ENCODE measurements around the gene TTLL1.

The TTLL1 gene

DNA sequence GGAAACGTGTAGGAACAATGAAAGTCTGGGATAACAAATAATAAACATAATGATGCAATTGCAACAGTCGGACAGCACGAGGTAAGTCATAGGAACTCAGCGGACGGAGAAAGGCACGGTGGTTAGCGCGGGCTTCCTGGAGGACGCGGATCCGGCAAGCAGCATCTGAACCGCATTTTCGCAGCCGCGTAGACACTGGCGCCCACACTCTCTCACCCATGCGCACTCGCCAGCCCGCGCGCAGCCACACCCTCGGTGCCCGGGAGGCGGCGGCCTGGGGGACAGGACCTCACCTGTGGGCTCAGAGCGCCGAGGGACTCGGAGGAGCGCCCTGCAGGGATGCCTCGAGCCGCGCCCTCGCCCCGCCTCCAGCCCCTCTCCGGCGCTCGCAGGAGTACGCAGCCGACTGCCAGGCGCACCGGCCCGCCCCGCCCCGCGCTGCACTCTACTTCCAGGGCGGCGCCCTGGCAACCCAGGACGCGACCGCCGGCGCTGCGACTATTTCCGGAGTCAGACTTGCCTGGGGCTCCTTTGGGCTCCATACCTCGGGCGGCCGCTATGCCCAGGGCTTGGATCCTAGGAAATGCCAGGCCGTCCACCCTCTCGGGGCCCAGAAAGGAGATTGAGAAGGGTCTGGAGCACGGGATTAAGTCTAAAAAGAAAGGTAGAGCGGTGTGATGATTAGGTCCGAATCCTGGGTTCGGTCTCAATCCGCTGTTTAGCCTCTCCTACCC is at the start of gene TTLL1:
TTLL1 (minus strand) TSS at position 408 of the 734 bp plus-strand sequence. CDS start 13,805 bp downstream, outside the sequence.
- DNase-seq: peak; percentile 93

DNA sequence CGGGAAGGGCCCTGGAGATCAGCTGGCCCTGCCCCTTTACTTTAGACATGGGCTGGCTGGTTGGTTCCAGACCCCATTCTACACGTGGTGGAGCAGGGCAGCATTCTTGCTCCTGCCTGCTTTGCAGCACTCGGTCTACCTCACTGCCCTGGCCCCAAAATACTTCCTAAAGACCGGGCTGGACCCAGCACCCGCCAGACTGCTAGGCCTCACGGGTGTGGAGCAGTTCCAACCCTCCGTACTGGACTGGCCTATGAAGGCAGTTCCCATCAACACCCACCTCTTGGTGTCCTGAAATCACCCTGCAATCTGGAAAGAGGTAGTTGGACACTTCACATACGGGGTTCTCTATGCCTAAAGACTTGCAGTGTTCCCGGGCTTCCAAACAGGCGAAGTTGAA is 47.6 kb upstream of the TTLL1 start:
- no peak for DNase-seq

DNA sequence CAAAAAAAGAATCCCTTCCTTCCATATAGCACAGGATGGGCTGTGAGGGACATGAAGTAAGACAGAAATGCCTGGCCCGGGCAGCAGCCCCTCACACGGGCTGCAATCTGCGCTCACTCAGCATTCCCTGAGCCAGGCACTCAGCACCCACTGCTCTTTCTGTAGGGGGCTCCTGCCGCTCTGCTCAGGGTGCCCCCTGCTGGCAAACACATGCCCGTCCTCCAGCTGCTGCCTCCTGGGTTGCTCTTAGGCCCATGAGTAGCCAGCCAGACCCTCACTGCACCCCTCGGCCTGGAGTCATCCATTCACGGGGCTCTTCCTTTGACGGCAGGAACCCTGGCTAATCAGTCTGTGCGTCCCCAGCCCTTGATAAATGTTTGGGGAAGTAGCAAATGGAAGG is 47.1 kb upstream of the TTLL1 start:
- DNase-seq: peak; percentile 39

DNA sequence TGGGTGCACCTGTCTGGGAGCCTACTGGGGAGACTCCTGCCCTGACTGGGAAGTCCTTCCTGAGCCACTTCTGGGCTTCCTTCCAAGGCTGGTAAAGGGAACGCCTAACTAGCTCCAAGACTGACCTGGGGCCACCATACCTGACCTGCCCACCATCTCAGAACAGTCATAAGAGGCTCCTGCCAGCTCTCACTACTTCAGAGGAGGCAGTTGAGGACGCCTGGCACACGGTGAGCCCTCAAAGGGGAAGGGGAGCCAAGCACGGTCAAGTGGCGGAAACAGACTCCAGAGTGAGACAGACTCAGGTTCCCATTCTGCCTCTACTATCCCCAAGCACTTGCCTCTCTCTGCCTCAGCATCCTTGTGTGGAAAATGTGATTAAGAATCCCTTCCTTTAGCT is 46.4 kb upstream of the TTLL1 start:
- no peak for DNase-seq

DNA sequence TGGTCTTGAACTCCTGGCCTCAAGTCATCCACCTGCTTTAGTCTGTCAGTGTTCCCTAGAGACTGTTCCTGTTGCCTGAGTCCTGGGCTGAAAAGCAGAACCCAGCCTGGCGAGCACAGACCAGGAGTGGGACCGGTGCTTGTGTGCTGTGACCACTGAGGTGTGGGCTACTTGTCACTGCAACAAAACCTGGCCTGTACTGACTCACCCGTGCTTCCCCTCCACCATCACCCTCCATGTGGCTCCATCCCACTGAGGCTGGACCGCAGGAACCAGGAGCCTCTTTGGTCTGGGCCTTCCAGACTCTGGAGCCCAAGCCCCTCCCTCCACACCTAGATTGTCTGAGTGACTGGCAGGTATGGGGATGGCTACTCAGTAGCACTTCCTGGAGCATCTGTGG is 45.4 kb upstream of the TTLL1 start:
- no peak for DNase-seq

DNA sequence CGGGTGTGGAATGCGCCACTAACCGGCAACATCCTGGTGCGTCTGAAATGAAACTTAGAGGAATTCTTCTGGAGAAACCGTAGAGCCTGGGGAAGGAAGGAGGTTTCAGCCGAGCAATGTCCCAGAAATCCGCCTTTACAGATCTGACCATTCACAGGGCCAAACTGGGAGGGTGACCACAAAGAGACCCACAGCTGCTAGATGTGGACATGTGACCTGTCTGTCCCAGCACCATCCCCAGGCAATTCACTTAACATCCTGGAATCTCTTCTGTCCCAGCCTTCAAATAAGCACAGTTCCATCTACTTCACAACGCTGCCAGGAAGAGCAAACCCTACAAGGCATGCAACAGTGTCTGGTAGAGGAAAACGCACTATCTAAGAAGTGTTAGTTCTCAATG is 44.2 kb upstream of the TTLL1 start:
- no peak for DNase-seq

DNA sequence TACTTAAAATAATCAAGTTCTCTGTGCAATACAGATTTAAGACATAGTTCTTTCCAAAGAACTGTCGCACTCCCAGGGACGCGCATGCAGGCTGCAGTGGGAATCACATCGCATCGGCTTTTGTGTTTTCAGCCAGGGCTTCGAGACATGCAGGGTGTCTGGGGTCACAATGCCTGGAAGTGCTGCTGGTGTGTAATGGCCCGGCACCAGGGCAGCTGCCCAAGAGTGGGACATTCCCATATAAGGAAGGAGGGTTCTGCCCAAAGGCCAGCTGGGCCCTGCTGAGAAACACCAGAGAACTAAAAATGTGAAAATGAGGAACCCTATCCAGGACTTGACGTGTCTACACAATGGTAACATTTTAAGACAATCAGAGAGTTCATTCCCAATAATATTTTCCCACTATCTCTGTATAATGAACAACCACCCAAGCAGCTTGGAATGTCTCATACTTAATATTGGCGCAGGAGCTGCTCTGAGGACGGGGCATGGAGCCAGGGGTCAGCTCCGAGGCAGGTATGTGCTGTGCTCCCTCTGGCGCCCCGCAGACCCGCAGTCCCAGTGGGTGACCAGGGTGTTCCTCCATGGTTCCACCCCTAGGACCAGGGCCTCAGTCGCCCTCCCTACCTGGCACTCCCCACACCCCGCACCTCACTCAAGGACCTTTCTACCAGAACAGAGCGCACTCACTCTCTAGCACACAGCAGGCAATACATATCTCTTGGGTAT is 42.7 kb upstream of the TTLL1 start:
- DNase-seq: no peak

DNA sequence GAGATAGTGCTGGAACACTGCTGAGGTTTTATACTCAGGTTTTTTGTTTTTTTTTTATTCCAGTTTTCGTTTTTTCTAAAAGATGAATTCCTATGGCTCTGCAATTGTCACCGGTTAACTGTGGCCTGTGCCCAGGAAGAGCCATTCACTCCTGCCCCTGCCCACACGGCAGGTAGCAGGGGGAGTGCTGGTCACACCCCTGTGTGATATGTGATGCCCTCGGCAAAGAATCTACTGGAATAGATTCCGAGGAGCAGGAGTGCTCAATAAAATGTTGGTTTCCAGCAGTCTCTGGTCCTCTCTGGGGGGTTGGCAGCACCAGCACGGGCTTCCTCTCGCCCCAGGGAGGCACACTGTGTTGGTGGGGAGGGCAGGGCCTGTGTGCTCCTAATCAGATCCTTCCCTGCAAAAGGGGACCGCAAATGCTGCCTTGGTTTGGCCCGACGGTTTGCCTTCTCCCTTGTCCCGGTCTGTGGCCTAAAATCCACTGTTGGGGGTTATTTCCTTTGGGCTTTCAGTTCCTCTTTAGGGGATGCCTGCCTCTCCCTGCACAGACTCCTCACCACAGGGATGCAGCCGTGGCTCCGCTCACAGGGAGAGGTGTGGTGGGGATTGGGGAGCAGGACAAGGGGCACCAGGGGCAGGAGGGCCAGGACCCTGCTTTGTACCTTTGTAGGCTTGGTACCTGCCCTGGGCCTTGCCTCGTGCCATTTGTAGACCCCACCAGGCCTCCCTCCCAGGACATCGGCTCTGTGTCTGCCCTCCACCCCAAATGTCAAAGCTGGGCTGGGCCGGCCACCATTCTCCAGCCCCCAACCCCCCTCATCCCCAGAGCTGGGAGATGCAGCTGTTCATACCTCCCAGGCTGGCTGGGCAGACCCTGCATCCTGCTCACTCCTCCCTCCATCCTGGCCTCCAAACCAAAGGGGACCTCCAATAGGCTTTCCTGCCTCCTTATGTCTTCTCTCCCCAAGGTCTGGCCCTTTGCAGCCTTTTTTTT is 40.5 kb upstream of the TTLL1 start:
- no peak for DNase-seq

DNA sequence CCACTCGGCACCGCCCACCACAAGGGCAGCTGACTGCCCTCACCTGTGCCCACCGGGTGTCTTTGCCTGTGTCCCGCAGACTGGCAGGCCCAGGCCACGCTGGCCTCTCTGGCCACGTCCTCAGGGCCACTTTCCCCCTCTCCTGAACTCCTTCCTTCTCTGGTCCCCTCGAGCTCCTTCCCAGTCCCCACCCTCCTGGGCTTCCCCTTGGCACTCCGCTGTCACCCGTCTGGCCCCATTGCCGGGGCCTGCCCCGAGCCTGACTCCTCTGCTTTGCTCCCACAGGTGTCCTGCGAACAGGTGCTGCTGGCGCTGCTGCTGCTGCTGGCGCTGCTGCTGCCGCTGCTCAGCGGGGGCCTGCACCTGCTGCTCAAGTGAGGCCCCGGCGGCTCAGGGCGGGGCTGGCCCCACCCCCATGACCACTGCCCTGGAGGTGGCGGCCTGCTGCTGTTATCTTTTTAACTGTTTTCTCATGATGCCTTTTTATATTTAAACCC is 39.8 kb upstream of the TTLL1 start:
- DNase-seq: no peak

DNA sequence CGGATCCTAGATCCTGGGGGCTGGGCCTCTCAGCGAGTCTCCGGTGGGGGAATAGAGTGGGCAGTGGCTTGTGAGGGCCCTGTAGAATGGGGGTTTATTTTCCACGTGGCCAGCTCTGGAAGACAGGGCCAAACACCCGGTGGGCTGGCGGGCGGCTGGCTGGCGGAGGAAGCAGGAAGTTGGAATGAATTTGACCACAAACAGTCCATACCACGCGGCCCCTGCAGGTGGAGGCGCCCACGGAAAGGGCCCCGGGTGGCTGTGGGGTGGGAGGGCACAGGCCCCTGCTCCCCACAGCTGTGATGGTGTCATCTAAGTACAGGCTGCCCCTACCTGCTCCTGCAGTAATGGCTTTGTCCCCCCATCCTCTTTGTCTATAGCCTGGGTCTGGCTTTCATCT is 38.9 kb upstream of the TTLL1 start:
- DNase-seq: no peak

DNA sequence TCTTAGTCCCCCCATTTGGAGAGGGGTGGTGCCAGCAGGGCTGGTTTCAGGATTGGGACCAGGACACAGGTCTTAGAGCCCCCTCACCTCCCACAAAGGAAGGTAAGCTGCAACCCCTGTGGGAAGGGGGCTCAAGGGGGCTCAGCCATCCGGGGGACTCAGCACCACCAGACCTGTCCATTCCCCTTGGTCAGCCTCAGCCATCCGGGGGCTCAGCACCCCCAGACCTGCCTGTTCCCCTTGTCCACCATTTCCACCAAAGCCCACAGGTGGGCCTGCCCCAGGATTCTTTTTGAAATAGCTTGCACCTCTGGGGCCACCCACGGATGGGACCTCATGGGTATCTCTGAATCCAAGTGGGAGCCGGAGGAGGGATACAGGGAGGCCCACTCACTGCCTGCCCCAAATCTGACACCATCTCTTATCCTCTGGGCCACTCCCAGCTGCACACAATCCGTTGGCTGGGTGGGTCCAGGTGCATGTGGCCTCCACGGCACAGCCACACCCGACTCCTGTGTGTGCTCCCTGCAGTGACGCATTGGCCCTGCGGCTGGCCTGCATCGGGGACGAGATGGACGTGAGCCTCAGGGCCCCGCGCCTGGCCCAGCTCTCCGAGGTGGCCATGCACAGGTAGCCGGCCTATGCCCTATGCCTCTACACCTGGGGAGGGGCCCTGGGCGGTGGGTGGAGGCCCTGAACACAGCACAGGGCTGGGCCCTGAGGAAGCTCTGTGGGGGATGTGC is 38.1 kb upstream of the TTLL1 start:
- DNase-seq: no peak

DNA sequence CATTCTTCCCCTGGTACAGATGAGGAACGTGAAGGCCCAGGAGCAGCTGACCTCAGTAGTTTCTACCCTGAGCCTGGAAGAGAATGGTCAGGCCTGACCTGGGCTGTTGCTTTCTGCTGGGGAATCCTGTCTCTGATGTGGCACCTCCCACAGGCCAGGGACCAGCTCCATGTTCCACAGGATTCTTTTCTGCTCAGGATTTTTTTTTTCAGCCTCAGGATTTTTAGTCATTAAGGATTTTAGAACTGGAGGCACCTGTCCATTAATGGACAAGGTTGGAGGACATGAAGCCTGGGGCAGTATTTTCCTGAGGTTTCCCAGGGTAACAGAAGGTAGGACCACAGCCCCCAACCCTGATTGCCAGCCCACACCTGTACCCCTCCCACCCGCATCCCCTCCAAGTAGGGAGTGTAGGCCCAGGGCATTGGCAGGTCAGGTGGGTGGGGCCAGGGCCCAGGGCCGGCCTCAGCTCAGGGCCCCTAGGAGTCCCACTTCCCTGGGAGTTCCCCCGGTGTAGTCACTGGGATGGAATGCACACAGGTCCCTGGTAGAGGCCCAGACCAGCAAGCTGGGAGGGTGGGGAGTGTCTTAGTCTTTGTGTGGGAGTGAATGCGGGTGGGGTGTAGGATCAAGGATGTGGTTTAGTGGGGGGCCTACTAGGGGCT is 37.4 kb upstream of the TTLL1 start:
- no peak for DNase-seq

DNA sequence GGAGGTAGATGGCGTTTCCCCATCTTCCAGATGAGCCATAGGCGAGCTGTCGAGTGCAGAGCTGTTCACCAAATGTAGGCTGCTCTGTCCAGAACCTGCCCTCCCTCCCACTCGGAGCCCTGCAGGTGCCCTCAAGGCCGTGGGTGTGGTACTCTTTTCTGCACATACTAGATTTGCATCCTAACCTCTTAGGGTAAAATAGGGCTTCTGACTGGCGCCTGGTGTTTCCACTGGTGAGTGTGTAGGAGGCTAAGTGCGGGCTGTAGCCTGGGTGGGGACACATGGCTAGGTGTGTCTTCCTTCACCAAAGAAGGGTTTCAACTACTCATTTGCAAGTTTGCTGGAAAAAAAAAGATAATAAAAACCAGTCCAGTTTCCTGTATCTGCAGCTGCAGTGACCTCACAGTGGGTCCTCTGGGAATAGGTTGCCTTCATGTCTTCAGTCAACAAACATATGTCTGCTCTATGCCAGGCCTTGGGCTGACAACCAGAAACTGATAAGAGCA is 29.8 kb upstream of the TTLL1 start:
- DNase-seq: no peak

DNA sequence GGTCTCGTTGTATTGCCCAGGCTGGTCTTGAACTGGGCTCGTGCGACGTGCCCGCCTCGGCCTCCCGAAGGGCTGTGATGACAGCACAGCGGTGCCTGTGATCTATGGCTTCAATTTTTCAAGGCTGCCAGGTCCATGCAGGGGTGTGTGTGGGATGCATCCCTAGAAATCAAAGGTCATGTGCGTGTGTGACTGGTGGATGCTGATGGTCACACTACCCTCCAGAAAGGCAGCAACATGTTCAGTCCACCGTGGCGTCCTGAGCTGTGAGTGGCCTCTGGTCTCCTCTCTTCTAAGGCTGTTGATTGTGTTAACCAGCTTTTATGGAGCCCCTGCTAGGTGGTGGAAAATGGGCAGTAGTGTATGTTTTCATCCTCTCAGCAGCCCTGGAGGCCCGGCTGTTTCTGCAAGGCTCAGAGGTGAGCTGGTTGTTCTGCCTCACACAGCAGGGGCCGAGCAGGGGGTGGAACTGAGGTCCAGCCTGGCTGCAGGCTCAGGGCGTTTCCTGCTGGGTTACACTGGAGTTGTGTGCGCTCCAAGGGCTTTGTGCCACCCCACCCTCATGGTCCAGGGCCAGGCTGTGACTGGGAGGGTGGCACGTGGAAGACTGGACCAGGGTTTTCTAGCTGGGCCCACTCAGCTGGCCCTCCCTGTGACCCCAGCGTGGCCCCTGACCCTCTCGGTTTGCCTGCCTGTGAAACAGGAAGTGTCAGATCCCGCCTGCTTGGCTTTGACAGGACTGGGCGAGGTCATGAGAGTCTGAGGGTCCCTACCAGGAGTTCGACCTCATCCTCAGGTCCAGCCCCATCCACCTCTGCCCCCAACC is 29.0 kb upstream of the TTLL1 start:
- no peak for DNase-seq

DNA sequence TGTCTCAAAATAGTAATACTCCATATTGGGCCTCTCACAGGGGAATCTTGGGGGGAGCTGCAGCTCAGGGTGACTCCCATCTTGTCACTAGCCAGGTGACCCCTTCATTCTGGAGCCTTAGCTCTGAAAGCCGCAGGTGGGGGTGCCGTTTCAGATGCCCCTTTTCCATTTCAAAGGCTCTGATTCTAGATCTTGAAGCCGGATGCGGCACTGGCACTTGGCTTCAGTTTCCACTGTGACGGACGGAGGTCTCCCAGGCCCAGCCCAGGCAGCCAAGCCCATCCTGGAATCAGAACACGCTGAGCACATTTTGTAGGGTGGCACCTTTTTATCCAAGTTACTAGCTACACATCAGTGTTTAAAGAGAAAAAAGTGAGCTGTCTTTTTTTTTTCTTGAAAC is 27.7 kb upstream of the TTLL1 start:
- no peak for DNase-seq

DNA sequence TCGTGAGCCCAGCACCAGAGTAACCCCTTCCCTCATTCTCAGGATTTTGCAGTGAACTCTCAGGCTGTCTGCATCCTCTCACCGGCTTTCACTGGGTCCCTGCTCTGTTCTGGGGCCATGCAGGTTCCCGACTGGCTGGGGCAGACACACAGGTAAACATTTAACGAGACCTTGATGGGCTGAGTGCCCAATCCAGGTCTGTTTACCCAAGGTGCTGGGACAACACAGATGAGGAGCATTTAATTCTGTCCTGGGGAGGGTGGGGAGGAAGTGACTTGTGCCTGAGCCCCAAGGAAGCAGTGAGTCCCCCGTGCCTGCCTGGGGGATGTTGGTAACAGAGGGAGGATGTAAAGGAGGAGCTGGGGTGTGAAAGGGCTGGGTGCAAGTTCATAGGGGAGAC is 25.8 kb upstream of the TTLL1 start:
- no peak for DNase-seq

DNA sequence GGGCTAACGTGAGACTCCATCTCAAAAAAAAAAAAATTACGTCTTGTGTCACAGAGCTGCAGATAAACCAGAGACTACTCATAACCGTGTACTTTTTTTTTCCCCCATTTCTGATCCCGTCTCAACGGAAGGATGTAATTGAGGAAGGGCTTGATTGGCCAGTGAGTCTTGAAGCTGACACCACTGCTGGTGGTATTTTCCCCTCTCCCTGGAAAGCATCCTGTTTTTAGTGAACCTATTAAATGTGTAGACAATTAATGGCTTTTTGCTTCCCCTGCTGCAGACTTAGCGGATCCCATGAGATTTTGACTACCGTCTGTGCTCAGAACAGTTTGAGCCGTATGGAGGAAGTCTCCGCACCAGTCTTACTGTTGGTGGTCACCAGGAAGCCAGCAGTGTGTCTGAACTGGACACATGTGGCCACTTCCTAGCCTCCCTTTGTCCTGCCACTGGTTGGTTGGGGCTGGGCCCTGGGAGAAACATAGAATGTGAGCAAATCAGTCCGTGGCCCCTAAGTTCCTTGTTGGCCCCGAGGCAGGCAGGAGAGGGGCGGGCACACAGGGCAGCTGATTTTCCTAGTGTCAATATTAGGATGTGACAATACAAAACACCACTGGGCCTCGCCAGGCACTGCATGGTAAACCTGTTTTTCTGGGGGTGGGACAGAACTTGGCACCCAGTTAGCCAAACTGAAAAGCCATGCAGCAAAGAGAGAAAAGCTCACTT is 24.5 kb upstream of the TTLL1 start:
- DNase-seq: no peak

DNA sequence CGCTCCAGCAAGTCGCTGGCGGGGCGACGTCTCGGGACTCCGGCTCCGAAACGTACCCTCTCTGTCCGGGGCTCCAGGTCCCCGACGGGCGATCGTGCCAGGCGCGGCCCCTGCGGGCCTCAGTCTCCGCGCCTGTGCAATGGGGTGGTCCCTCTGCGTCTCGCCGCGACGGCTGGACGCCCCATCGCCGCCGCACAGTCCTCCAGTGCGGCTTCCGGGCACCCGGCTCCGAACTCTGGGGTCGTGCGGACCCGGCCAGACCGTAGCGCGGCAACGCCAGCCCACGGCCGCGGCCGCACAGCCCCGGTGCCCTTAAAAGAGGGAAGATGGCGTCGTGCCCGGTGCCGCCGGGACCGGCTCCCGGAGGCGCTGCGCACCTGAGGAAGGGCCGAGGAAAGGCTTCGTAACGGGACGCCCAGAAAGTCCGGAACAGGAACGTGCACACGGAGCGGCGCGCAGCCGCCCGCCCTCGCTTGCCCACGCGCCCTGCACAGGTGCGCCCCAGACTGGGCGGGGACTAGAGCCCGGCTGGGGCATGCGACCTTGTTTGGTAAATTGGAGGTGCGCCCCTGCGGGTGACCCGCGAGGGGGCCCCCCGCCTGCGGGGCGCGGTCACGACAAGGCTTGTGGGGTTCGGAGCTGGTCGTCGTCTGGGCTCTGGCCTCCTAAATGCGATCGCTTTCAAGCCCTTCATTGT is 21.9 kb upstream of the TTLL1 start:
- DNase-seq: peak; percentile 58

DNA sequence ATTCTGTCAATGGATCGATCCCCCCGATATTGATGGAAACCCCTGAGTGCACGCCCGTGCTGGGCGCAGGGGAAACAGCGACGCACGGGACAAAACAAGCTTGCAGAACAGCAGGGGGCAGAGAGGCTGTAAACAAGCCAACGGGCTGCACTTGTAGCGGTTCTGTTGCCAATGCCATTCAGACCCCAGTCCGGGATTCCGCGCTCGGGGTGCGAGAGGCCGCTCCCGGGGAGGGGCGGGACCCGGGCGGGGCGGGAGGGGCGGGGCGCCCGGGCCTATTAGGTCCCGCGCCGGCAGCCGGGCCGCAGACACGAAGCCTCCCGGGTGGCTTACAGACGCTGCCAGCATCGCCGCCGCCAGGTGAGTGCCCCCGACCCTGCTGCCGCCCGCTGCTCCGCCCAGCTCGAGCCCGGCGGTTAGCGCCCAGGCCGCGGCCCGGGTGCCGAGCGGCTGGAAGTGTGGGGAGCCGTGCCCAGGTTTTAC is 21.3 kb upstream of the TTLL1 start, which contains the start of gene BIK:
BIK (plus strand) TSS at position 307 of the 483 bp plus-strand sequence. CDS start 13,273 bp downstream, outside the sequence.
- DNase-seq: no peak
